H9 (cell line): ENCODE data around the gene TUBGCP6. TPM values are rescaled to one million over a fixed set of nuclear protein-coding genes. Genes with fewer than 3 reads are reported as not detected.

ENCODE experiments used
- DNase-seq: peaks from one replicate; pipeline ENCODE4 v3.0.0-alpha.2; 2017
- H2AFZ ChIP-seq: one replicate; pipeline ENCODE4 v1.6.1; 2013; ENCODE audit warnings: mild to moderate bottlenecking, low read length, control low read depth, moderate library complexity
- H2AK5ac ChIP-seq: 2 replicates; pipeline ENCODE4 v1.6.1; 2013; ENCODE audit warnings: low read length, control low read depth, mixed read lengths; ENCODE audit not compliant: insufficient read length
- H2BK120ac ChIP-seq: one replicate; pipeline ENCODE4 v1.6.1; 2013; ENCODE audit warnings: low read depth, mild to moderate bottlenecking, low read length, control low read depth, inconsistent platforms; ENCODE audit not compliant: poor library complexity, severe bottlenecking
- H2BK12ac ChIP-seq: 2 replicates; pipeline ENCODE4 v1.6.1; 2013; ENCODE audit warnings: low read length, control low read depth, mixed read lengths, low read depth; ENCODE audit not compliant: insufficient read length
- H2BK15ac ChIP-seq: 2 replicates; pipeline ENCODE4 v1.6.1; 2013; ENCODE audit warnings: low read depth, low read length, control low read depth
- H2BK20ac ChIP-seq: one replicate; pipeline ENCODE4 v1.6.1; 2013; ENCODE audit warnings: low read depth, mild to moderate bottlenecking, low read length, control low read depth, inconsistent platforms; ENCODE audit not compliant: poor library complexity, severe bottlenecking
- H2BK5ac ChIP-seq: 2 replicates; pipeline ENCODE4 v1.6.1; 2013; ENCODE audit warnings: low read length, control low read depth, mixed read lengths; ENCODE audit not compliant: insufficient read length
- H3K14ac ChIP-seq: 2 replicates; pipeline ENCODE4 v1.6.1; 2013; ENCODE audit warnings: low read length, control low read depth; ENCODE audit not compliant: insufficient read depth
- H3K18ac ChIP-seq: 2 replicates; pipeline ENCODE4 v1.6.1; 2013; ENCODE audit warnings: low read depth, mild to moderate bottlenecking, mixed read lengths, low read length, control low read depth; ENCODE audit not compliant: insufficient read length
- H3K23ac ChIP-seq: 2 replicates; pipeline ENCODE4 v1.6.1; 2013; ENCODE audit warnings: low read length, control low read depth, mixed read lengths, low read depth; ENCODE audit not compliant: insufficient read length
- H3K23me2 ChIP-seq: 2 replicates; pipeline ENCODE4 v1.6.1; 2013; ENCODE audit warnings: low read depth, mild to moderate bottlenecking, mixed read lengths, low read length, control low read depth; ENCODE audit not compliant: insufficient read length, poor library complexity, severe bottlenecking
- H3K27ac ChIP-seq: 2 replicates; pipeline ENCODE4 v1.5.1; 2013; ENCODE audit warnings: low read length, control low read depth, mixed read lengths, low read depth; ENCODE audit not compliant: insufficient read length
- H3K27me3 ChIP-seq: 2 replicates; pipeline ENCODE4 v1.6.1; 2013; ENCODE audit warnings: low read length, control low read depth, inconsistent platforms; ENCODE audit not compliant: insufficient read depth
- H3K4ac ChIP-seq: 2 replicates; pipeline ENCODE4 v1.6.1; 2013; ENCODE audit warnings: low read depth, mild to moderate bottlenecking, control low read depth, inconsistent platforms, low read length, moderate library complexity
- H3K4me1 ChIP-seq: 2 replicates; pipeline ENCODE4 v1.6.1; 2013; ENCODE audit warnings: low read length, control low read depth, inconsistent platforms; ENCODE audit not compliant: insufficient read depth
- H3K4me2 ChIP-seq: 2 replicates; pipeline ENCODE4 v1.6.1; 2013; ENCODE audit warnings: low read length, control low read depth, mixed read lengths; ENCODE audit not compliant: insufficient read length, insufficient read depth
- H3K56ac ChIP-seq: 2 replicates; pipeline ENCODE4 v1.6.1; 2013; ENCODE audit warnings: low read depth, mild to moderate bottlenecking, mixed read lengths, low read length, control low read depth; ENCODE audit not compliant: insufficient read length
- H3K79me1 ChIP-seq: 2 replicates; pipeline ENCODE4 v1.6.1; 2013; ENCODE audit warnings: low read depth, mild to moderate bottlenecking, moderate library complexity, low read length, control low read depth, inconsistent platforms; ENCODE audit not compliant: insufficient read depth, poor library complexity, severe bottlenecking
- H3K79me2 ChIP-seq: 2 replicates; pipeline ENCODE4 v1.6.1; 2013; ENCODE audit warnings: low read length, control low read depth, inconsistent platforms; ENCODE audit not compliant: insufficient read depth
- H3K9ac ChIP-seq: 2 replicates; pipeline ENCODE4 v1.6.1; 2013; ENCODE audit warnings: low read length, control low read depth, mixed read lengths; ENCODE audit not compliant: insufficient read length; ENCODE audit errors: extremely low read depth
- H3K9me3 ChIP-seq: one replicate; pipeline ENCODE4 v1.6.1; 2013; ENCODE audit warnings: low read depth, low read length, inconsistent platforms; ENCODE audit not compliant: control insufficient read depth
- H3T11ph ChIP-seq: one replicate; pipeline ENCODE4 v1.6.1; 2013; ENCODE audit warnings: mild to moderate bottlenecking, low read length, control low read depth, inconsistent platforms
- H4K20me1 ChIP-seq: one replicate; pipeline ENCODE4 v1.6.1; 2013; ENCODE audit not compliant: control insufficient read depth, insufficient read length, insufficient read depth
- H4K5ac ChIP-seq: 2 replicates; pipeline ENCODE4 v1.6.1; 2013; ENCODE audit warnings: low read depth, mild to moderate bottlenecking, mixed read lengths, low read length, control low read depth; ENCODE audit not compliant: insufficient read length
- H4K8ac ChIP-seq: replicated peaks from 2 replicates; pipeline ENCODE4 v1.6.1; 2013; ENCODE audit warnings: low read length, control low read depth, mixed read lengths, low read depth; ENCODE audit not compliant: insufficient read length
- H4K91ac ChIP-seq: 2 replicates; pipeline ENCODE4 v1.6.1; 2013; ENCODE audit warnings: low read depth, mild to moderate bottlenecking, moderate library complexity, mixed read lengths, low read length, control low read depth; ENCODE audit not compliant: insufficient read length
- H3K27ac Mint-ChIP-seq, 3 experiments: 2 replicates in 2 of 3; 3 replicates in 1 of 3; pipeline ENCODE4 v1.8.0; 2020 to 2021; ENCODE audit warnings: mixed read lengths in 3 of 3, mild to moderate bottlenecking in 1 of 3, moderate library complexity in 1 of 3
- H3K27me3 Mint-ChIP-seq: 2 replicates; pipeline ENCODE4 v1.8.0; 2021; ENCODE audit warnings: low read depth, mild to moderate bottlenecking, moderate library complexity, mixed read lengths
- H3K36me3 Mint-ChIP-seq, 3 experiments: 2 replicates in 2 of 3; 3 replicates in 1 of 3; pipeline ENCODE4 v1.8.0; 2020 to 2021; ENCODE audit warnings: low read depth in 3 of 3, mixed read lengths in 3 of 3; ENCODE audit not compliant: insufficient read depth in 1 of 3
- H3K4me1 Mint-ChIP-seq, 2 experiments: 2 replicates each; pipeline ENCODE4 v1.8.0; 2020; ENCODE audit warnings: mixed read lengths in 2 of 2
- H3K4me3 Mint-ChIP-seq, 2 experiments: 2 replicates in 1 of 2; 3 replicates in 1 of 2; pipeline ENCODE4 v1.8.0; 2020 to 2021; ENCODE audit warnings: mild to moderate bottlenecking in 2 of 2, mixed read lengths in 2 of 2, moderate library complexity in 1 of 2
- H3K9me3 Mint-ChIP-seq, 2 experiments: 2 replicates in 1 of 2; 3 replicates in 1 of 2; pipeline ENCODE4 v1.8.0; 2020; ENCODE audit warnings: mild to moderate bottlenecking in 2 of 2, mixed read lengths in 2 of 2, moderate library complexity in 1 of 2
- whole genome bisulfite sequencing: extraction: QIAGEN DNeasy Blood & Tissue Kit; methylation state at CpG from one replicate; pipeline ENCODE4 v1.1.7; 2013; ENCODE audit warnings: missing lambda C conversion rate, low lambda C conversion rate, mixed read lengths; ENCODE audit not compliant: insufficient read length; ENCODE audit errors: extremely low coverage; 5-methylcytosine and 5-hydroxymethylcytosine counted together
- total RNA-seq: library from RNA; stranded (reverse); gene quantifications from 2 replicates; pipeline ENCODE4 v1.2.1, GENCODE V29; 2021
- TF ChIP-seq, protein P1 (sequence below): fragments of 200-600 bp; sonication (generic); conservative IDR thresholded peaks from 3 replicates; pipeline ENCODE4 v1.8.0; 2021; ENCODE audit warnings: antibody characterized with exemption, mild to moderate bottlenecking

TUBGCP6 gene
- total RNA-seq, 1 experiment from 2014 or later = 29.0 TPM

- no peak overlapping the region for H4K91ac ChIP-seq
- Mint-ChIP-seq H3K27me3 (peaks cover 80% of the 10 kb centered on the region), H3K36me3 (no peaks in the 10 kb centered on the region), H3K9me3 (peaks cover 2 to 3% of the 10 kb centered on the region in 2 experiments; a peak in 2 of 5 replicates), H3K4me3 (no peak overlapping the region), H3K27ac (no peak overlapping the region), H3K4me1 (peaks cover 8 to 16% of the 10 kb centered on the region in 2 experiments)
- no peak overlapping the region for H2BK15ac ChIP-seq
- no peak overlapping the region for H2AFZ ChIP-seq
- H3K4ac ChIP-seq = no peak overlapping the region
- H3T11ph ChIP-seq = no peak overlapping the region
- no peak overlapping the region for H2BK12ac ChIP-seq
- H4K8ac ChIP-seq = no peak overlapping the region
- peaks cover 5% of the 10 kb centered on the region for H3K23me2 ChIP-seq
- H3K18ac ChIP-seq = no peak overlapping the region
- no peaks in the 10 kb centered on the region for H3K4me1 ChIP-seq
- H3K9ac ChIP-seq = no peak overlapping the region
- peaks cover 15% of the 10 kb centered on the region; the same call in 1 of the 2 replicates for H3K27me3 ChIP-seq
- no peak overlapping the region for H2AK5ac ChIP-seq
- no peak overlapping the region for H4K5ac ChIP-seq
- DNase-seq = no peak
- H3K79me2 ChIP-seq = no peaks in the 10 kb centered on the region
- no peaks in the 10 kb centered on the region for H4K20me1 ChIP-seq
- TF ChIP-seq, protein P1, sequence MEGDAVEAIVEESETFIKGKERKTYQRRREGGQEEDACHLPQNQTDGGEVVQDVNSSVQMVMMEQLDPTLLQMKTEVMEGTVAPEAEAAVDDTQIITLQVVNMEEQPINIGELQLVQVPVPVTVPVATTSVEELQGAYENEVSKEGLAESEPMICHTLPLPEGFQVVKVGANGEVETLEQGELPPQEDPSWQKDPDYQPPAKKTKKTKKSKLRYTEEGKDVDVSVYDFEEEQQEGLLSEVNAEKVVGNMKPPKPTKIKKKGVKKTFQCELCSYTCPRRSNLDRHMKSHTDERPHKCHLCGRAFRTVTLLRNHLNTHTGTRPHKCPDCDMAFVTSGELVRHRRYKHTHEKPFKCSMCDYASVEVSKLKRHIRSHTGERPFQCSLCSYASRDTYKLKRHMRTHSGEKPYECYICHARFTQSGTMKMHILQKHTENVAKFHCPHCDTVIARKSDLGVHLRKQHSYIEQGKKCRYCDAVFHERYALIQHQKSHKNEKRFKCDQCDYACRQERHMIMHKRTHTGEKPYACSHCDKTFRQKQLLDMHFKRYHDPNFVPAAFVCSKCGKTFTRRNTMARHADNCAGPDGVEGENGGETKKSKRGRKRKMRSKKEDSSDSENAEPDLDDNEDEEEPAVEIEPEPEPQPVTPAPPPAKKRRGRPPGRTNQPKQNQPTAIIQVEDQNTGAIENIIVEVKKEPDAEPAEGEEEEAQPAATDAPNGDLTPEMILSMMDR = no peak
- no peaks in the 10 kb centered on the region for H3K79me1 ChIP-seq
- WGBS = no CpG with 5 or more reads among the region's 37 CpGs
- no peak overlapping the region for H2BK120ac ChIP-seq
- H2BK20ac ChIP-seq = no peak overlapping the region
- no peak overlapping the region for H3K27ac ChIP-seq
- no peak overlapping the region for H3K4me2 ChIP-seq
- no peaks in the 10 kb centered on the region for H3K9me3 ChIP-seq
- H3K56ac ChIP-seq = no peak overlapping the region
- H3K14ac ChIP-seq = no peak overlapping the region
- no peak overlapping the region for H2BK5ac ChIP-seq
- H3K23ac ChIP-seq = no peak overlapping the region
Observed at GRCh38 chr22:50266994-50267393, 22.2 kb upstream of the TUBGCP6 start.
